ACHN (cell line): ENCODE data around the gene DEFB124.
"Not testable (repeated sequence)": the region's sequence is repeated elsewhere in the genome, so short reads cannot be mapped to it uniquely, and the experiment has no call there.

Experiments
- DNase-seq: peaks from one replicate; pipeline ENCODE4 v3.0.0-alpha.2; 2015
- in situ Hi-C: cut with HindIII; loops from 2 replicates; pipeline ENCODE4 v1.10.0; 2017; ENCODE audit warnings: low sequenced_read_pairs, low pct_ligation_motif_present, low pct_unique_long_range_greater_than_20kb

The DEFB124 gene

DNA sequence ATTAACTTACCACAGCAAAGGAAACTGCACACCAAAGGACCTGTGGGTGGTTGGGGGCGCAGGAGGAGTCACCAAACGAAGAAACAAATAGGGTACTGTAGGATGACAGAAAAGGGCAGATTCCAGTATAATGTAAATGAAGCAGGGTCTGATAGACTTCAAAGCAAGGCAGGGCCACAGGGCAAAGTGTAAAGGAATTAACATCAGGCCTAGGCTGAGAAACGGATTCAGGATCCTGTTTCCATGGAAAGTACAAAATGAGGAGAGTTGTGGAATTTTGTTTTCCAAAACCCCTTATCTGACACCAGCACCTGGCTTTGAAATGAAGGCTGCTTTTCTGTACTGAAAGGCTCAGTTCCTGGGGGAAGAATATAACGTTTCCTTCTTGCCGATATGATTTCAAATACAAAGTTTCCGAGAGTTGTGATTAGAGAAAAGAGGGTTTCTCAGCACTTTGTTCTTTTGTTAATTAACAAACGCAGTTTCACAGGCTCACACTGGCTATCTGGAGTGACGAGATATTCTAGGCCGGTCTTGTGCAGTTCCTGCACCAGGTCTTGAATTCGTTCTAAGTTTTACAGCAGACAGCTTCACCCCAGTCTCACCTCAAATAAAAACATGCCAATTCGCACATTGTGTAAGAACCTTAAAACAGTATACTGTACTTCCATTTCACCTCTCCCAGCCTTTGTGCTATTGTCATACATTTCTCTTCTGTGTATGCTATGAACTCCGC lies 28.7 kb downstream of the DEFB124 start:
- in situ Hi-C loops, result no loop called here
- DNase-seq, result no peak

DNA sequence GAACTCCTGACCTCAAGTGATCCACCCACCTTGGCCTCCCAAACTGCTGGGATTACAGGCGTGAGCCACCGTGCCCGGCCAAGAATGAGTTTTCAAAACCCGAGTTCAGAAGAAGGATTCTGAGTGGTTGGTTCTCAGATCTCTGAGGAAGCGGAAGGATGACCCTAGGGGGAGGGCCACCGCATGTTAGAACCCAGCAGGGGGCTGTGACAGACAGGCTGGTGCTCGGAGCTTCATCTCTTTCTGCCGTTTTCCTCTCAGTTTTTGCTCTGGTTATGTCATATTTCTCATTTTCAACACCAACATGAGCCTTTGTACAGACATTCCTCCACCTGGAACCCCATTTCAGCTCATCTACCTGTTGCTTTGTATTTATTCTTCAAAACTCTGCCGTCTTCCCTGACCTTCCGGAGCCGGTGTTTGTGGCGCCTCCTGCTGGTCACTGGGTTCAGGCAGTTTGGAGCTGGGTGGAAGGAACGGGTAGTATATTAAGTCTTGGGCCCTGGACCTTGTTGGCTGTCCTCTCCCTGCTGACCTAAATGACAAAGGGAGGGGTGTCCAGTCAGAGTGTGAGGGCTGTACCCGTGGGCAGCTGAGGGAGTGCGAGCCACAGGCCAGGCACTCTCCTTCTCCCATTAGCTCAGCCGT lies 34.8 kb downstream of the DEFB124 start, which contains the start of gene DEFB123:
DEFB123 (plus strand) TSS at position 621 of the 648 bp plus-strand sequence. CDS start 67 bp downstream, outside the sequence.
- in situ Hi-C loops, result no loop called here
- DNase-seq, result no peak

DNA sequence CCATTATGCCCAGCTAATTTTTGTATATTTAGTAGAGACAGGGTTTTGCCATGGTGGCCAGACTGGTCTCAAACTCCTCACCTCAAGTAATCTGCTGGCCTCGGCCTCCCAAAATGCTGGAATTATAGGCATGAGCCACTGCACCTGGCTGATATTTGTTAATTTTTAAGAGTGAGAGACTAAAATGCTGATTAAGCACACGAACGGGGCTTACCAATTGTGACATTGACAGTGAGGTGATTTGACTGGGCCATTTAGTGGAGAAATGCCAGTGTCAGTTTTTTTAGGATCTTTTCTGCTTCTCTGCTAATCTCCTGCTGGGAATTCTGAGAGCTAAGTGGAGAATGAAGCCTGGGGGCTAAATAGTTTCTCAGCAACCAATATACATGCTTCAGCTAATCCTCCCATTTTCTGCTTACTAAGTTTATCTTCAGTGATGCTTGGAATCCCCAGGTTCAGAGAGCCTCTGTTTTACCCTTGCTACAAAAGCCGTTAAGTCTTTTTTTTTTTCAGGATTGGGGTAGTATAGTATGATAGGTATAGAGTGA lies 44.3 kb downstream of the DEFB124 start:
- no peak for DNase-seq
- in situ Hi-C loops, result no loop called here

- DNase-seq, in situ Hi-C loops: not testable (repeated sequence)
Measured at GRCh38 chr20:31427576-31427975, 47.4 kb downstream of the DEFB124 start.

DNA sequence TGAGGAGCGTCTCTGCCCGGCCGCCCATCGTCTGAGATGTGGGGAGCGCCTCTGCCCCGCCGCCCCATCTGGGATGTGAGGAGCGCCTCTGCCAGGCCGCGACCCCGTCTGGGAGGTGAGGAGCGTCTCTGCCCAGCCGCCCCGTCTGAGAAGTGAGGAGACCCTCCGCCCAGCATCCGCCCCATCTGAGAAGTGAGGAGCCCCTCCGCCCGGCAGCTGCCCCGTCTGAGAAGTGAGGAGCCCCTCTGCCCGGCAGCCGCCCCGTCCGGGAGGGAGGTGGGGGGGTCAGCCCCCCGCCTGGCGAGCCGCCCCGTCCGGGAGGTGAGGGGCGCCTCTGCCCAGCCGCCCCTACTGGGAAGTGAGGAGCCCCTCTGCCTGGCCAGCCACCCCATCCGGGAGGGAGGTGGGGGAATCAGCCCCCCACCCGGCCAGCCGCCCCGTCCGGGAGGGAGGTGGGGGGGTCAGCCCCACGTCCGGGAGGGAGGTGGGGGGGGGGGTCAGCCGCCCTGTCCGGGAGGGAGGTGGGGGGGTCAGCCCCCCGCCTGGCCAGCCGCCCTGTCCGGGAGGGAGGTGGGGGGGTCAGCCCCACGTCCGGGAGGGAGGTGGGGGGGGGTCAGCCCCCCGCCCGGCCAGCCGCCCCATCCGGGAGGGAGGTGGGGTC lies 47.9 kb downstream of the DEFB124 start:
- DNase-seq, in situ Hi-C loops: not testable (repeated sequence)

- in situ Hi-C loops, result no loop called here
- no peak for DNase-seq
Measured at GRCh38 chr20:31425797-31426196, 49.1 kb downstream of the DEFB124 start.

DNA sequence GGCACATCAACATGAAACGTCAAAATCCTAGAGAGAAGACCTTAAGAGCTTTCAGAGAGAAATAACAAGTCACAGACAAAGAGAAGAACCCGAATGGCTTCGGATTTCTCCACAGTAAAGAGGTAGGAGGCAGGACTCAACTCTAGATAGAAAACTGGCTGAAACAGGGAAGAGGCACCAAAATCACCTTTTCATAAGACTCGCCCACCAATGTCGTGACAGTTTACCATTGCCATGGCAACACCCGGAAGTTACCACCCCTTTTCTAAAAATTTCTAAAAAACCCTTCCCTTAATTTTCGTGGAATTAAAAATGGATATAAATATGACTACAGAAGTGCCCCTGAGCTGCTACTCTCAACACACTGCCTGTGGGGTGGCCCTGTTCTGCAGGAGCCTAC lies 56.6 kb downstream of the DEFB124 start:
- in situ Hi-C loops, result no loop called here

GRCh38 chr20:31415653-31416052 lies 59.3 kb downstream of the DEFB124 start:
- in situ Hi-C loops, result no loop called here
- no peak for DNase-seq

More for the DNA sequence above, 56.6 kb downstream of the DEFB124 start:
- DNase-seq, result no peak
